SU-DHL-6 (cell line): ENCODE measurements around the gene L3MBTL1.

Experiments used
- EZH2phosphoT487 ChIP-seq: fragments of 200-600 bp; sonication (generic), shearing (Covaris generic); conservative IDR thresholded peaks from 2 replicates; pipeline ENCODE4 v1.6.1; 2018; ENCODE audit warnings: mild to moderate bottlenecking, antibody characterized with exemption, low read length, moderate library complexity, mixed read lengths
- TF ChIP-seq, protein P1 (sequence below): fragments of 200-600 bp; sonication (generic); IDR thresholded peaks from one replicate; pipeline ENCODE4 v1.5.1; 2017; ENCODE audit warnings: antibody characterized with exemption, mild to moderate bottlenecking, low read length, moderate library complexity; ENCODE audit not compliant: insufficient read depth, poor library complexity, severe bottlenecking

DNA sequence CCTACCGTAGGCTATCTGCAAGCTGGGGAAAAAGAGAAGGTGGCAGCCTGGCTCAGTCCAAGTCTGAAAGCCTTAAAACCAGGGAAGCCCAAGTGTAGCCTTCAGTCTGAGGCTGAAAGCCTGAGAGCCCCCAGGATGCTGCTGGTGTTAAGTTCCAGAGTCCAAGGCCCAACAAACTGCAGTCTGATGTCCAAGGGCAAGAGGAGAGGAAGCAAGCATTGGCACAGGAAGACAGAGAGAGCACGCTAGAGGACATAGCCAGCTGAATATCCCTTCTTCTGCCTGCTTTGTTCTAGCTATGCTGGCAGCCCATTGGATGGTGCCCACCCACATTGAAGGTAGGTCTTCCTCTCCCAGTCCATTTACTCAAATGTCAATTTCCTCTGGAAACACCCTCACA lies 12.1 kb upstream of the L3MBTL1 start:
- TF ChIP-seq, protein P1, sequence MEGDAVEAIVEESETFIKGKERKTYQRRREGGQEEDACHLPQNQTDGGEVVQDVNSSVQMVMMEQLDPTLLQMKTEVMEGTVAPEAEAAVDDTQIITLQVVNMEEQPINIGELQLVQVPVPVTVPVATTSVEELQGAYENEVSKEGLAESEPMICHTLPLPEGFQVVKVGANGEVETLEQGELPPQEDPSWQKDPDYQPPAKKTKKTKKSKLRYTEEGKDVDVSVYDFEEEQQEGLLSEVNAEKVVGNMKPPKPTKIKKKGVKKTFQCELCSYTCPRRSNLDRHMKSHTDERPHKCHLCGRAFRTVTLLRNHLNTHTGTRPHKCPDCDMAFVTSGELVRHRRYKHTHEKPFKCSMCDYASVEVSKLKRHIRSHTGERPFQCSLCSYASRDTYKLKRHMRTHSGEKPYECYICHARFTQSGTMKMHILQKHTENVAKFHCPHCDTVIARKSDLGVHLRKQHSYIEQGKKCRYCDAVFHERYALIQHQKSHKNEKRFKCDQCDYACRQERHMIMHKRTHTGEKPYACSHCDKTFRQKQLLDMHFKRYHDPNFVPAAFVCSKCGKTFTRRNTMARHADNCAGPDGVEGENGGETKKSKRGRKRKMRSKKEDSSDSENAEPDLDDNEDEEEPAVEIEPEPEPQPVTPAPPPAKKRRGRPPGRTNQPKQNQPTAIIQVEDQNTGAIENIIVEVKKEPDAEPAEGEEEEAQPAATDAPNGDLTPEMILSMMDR, result no peak
- TF ChIP-seq EZH2phosphoT487, result no peak
